ENCODE data around the gene LENG1.
A peak's percentile ranks its signal among the peaks of the same experiment; 100 is the strongest.
"Not testable (repeated sequence)": the region's sequence is repeated elsewhere in the genome, so short reads cannot be mapped to it uniquely, and the experiment has no call there.

Gene LENG1

DNA sequence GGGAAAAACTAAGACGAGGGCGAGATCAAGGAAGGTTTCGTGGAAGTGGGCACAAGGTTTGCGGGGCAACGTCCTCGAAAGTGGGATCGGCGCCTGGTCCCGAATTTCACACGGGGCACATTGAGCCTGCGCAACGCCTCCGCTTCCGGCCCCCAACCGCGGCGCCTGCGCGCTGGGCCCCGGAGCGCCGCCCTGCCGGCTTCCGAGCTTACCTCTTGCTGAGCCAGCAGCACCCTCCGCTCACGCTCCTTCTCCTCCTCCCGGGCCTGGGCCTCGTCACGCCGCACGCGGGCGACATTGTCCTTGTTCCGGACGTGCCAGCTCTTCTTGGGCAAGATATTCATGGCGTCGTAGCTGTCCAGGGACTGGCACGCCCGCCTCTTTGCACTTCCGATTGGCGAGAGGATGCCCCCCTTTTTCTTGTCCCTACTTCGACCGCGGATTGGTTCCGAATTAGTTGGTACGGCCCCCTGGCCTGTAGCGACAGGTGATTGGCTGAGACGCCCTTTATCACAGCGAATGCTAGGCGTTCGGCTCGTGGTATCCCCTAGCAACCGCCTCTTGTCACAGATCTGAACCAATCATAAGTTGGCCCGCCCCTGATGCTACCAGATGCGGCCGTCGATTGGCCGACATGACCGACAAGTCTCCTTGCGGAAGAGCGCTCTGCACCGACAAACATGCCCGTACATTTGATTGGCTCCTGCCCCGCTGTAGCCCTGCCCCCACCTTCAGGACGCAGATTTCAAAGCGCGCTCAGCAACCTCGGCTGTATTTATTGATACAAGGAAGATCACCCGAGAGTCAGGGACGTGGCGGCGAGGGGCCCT is at the start of gene LENG1:
LENG1 (minus strand) TSS at position 370 of the 830 bp plus-strand sequence; CDS start at position 344, 26 bp downstream.
- DNase-seq (ENCODE audit: low spot score) = peak; percentile 99
- FAIRE-seq = peak; percentile 95

DNA sequence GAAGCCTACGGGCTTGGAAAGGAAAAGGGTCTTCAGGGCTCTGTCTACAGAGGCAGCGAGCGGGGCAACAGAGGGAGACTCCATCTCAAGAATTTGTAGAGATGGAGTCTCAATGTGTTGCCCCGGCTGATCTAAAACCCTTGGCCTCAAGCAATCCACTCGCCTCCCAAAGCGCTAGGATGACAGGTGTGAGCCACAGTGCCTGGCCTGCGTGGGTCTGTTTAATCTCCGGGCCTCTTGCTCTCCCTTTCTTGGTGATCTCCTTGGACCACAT is 49.2 kb upstream of the LENG1 start:
- peak; percentile 8 for DNase-seq (ENCODE audit: low spot score)
- no peak for FAIRE-seq

DNA sequence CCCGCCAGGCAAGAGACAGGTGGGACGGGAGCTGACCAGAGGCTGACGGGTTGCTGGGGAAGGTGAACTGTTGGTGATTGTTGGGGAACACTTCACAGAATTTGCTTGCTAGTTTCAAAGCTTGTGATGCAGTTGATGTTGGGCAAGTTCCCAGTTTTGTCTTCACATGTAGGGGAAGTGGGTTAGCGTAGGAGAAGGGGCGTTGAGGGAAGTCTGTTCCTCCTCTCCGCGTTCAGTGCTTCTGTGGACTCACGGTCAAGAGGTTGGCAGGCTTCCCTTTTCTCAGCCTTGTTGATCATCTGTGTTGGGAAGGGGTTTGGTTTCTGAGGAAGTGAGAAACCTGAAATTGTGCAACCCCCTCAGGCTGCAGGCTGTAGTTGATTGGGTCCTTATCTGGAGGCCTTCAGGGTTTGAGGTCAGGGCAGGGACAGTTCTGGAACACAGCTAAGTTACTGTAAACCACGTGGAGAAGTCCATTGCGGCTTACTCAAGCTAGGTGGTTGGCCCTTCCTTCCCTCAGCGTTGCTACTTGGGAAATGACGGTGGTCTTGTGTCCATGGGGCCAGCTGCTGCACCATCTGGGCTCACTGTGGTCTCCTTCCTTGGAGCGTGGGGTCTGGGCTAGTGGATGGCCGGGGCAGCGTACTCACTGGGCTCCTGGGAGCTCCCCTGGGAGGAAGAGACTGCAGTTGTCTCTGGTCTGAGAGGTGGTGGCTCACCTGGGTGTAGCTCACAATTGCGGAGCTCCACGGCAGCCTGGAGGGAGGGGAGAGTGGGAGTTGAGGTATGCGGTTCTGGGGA is 48.7 kb upstream of the LENG1 start:
- peak; percentile 19 for DNase-seq (ENCODE audit: low spot score)
- FAIRE-seq = no peak

DNA sequence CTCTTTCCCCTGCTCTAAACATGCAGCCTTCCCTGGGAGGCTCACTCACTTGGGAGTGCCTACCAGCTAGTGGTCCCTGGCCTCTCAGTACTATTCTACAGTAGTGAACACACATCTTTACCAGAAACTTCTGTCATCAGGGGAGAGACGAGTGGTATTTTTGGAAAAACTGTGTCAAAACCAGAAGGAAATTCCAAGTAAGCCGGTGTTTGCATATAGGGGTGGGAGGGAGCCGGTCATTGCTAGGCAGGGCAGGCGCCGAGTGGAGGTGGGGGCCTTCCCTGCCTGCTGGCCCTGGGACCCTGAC is 48.1 kb upstream of the LENG1 start:
- no peak for DNase-seq (ENCODE audit: low spot score)
- no peak for FAIRE-seq

DNA sequence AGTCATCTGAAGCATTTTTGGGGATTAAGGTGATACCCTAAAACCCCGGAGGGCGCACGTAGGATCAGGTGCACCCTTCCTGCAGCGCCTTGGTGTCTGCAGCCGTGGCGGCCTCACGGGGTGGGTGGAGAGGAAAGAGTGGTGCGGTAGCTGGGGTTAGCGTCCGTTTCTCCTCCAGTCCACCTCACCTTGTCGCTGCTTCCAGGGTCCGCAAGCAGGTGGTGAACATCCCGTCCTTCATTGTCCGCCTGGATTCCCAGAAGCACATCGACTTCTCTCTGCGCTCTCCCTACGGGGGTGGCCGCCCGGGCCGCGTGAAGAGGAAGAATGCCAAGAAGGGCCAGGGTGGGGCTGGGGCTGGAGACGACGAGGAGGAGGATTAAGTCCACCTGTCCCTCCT is 47.7 kb upstream of the LENG1 start:
- DNase-seq (ENCODE audit: low spot score); FAIRE-seq: not testable (repeated sequence)

DNA sequence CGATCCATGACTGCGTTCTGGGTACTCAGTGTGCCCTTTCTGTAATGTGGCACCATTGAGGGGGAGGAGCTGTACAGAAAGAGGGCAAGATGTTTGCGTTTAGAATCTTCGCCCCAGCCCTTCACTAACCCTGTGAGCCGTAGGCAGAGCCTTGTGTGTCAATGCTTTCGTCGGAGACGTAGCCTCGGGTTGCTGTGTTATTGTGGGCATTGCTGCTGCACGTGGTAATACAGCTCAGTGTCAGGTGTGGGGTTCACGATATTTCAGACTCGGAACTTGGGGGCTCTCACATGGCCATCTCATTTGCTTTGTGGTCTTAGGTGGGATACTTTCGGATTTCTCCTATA is 47.3 kb upstream of the LENG1 start:
- FAIRE-seq = no peak
- no peak for DNase-seq (ENCODE audit: low spot score)

DNA sequence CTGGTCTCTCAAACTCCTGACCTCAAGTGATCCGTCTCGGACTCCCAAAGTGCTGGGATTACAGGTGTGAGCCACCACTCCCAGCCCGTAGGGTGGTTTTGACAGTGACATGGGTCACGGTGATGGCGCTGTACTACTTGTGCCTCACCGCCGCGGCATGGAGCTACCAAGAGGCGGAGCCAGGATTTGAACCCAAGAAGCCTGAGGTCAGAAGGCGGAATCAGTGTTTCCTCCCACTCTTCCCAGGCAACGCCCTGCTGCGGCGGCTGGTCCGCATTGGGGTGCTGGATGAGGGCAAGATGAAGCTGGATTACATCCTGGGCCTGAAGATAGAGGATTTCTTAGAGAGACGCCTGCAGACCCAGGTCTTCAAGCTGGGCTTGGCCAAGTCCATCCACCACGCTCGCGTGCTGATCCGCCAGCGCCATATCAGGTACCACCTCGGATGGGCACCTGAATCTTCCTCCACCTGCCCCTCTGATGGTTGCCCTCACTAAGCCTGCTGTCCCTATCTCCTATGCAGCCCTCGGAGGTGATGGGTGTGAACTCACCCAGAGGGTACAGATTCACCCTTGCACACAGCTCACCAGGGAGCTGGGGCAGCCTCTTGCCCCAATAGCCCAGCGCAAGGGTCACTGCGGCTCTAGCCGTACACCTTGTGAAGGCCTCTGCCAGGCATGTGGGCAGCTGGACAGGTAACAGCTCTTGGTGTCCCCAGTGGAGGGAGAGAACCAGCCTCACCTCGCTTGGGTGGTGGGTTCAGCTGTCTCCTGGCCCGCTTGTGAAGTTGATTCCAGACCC is 46.7 kb upstream of the LENG1 start:
- FAIRE-seq (no peak), DNase-seq (ENCODE audit: low spot score) (no peak)

DNA sequence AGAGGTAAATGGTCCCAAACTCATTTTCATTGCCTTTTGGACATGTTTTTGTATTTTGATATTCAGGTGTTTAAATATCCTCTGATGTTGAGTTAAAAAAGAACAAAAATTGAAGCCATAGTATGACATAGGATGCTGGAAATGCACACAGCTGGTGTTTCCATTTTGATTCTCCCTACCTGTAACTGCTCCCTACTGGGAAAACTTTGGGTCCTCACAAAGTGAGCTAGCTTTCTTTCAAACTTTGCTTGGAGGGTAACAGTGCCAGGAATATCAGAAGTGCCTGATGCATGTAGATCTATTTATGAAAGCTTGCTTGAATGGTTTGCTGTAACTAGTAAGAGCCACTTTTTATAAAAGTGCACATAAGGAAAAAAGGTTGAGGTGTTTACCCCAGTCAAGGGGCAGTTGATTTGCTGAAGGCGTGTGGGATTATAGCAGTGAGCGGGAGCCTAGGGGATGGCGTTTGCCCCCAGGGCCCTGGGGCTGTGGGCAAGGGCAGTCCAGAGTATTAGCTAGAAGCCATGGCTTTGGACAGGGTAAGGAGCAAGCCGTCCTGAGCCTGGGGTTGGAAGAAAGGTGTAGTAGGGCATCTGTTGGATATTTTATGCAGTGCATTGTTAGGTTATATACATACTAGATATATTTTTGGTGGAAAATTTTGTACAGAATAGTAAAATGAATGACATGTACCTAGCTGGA is 45.4 kb upstream of the LENG1 start:
- FAIRE-seq (no peak), DNase-seq (ENCODE audit: low spot score) (no peak)

DNA sequence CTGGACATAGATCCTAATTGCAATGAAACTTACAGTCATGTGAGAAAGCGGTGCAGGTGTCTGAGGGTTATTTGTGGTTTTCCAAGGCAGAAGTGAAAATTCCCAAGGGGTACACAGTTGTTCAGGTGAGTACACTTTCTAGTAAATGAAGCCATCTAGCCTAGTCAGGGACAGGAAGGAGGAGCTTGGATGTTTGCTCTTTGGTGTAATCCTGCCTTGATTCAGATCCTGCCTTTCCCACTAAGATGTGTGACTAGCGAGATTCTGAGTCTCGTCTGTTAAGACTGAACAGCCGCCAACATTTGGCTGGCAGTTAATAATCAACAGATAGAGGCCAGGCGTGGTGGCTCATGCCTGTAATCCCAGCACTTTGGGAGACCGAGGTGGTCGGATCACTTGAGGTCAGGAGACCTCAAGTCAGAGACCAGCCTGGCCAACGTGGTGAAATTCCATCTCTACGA is 43.7 kb upstream of the LENG1 start:
- FAIRE-seq = peak; percentile 93
- DNase-seq (ENCODE audit: low spot score) = peak; percentile 86

DNA sequence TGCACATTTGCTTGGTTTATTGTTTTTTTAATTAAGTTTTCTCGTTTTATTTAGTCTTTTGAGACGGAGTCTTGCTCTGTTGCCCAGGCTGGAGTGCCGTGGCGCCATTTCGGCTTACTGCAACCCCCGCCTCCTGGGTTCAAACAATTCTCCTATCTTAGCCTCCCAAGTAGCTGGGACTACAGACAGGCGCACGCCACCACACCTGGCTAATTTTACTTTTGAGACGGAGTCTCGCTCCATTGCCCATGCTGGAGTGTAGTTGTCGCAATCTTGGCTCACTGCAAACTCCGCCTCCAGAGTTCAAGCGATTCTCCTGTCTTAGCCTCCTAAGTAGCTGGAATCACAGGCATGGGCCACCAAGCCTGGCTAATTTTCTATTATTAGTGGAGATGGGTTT is 42.5 kb upstream of the LENG1 start:
- DNase-seq (ENCODE audit: low spot score) (peak; percentile 7), FAIRE-seq (no peak)

DNA sequence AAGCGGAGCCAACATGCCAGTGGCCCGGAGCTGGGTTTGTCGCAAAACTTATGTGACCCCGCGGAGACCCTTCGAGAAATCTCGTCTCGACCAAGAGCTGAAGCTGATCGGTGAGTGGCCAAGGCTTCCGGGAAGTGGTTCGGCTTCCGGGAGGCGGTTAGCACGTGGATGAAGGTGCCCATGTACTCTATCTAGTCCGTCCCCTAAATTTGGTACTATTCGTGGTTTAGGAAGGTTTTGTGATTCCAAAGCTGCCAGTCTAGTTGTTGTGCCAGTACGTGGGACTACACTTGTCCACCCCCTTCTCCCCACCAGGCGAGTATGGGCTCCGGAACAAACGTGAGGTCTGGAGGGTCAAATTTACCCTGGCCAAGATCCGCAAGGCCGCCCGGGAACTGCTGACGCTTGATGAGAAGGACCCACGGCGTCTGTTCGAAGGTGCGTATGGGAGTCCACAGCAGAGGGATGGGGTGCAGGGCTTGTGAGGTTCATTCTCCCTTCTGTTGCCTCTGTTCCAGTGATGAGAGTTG is 41.7 kb upstream of the LENG1 start:
- DNase-seq (ENCODE audit: low spot score) (no peak), FAIRE-seq (no peak)

DNA sequence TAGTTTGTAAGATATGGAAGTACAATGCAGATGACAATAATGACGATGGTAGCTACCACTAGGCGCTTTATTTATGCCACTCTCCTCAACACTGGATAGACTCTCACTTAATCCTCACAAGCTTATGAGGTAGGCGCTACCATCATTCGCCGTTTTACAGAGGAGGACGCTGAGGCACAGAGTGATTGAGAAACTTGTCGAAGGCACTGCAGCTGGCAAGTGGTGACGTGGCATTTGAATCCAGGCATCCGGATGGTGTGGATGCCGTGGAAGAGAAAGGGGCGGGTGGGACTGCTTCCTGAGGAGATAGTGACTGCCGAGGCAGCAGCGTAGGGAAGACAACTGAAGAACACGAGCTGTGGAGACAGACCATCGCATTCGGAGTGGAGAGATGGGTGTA is 39.9 kb upstream of the LENG1 start:
- FAIRE-seq = no peak
- no peak for DNase-seq (ENCODE audit: low spot score)

DNA sequence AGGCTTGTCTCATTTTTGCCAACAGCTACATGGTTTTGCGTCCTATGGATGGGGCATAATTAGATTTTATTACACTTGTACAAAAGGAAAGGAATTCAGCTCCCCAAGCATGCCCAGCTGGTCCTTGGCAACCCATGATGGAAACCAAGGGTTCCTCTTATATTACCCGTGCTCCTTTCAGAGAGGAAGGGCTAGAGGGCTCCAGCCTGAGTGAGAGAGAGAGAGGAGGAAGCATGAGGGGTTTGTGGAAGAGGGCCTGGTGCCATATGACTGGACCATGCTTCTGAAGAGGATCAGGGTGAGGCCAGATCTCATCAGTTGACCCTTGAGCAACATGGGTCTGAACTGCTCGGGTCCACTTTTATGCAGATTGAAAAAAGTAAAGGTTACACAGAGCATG is 37.6 kb upstream of the LENG1 start:
- DNase-seq (ENCODE audit: low spot score) (no peak), FAIRE-seq (no peak)

DNA sequence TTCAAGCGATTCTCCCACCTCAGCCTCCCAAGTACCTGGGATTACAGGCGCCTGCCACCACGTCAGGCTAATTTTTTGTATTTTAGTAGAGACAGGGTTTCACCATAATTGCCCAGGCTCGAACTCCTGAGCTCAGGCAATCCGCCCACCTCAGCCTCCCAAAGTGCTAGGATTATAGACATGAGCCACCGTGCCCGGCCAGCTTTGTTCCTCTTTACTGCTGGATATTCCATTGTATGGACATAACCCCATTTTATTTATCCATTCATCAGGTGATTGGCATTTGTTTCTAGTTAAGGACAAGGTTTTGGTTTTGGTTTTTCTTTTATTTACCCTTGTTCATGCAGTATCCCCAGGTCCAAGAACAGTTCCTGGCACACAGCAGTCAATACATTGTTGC is 37.0 kb upstream of the LENG1 start:
- FAIRE-seq = no peak
- DNase-seq (ENCODE audit: low spot score) = no peak

DNA sequence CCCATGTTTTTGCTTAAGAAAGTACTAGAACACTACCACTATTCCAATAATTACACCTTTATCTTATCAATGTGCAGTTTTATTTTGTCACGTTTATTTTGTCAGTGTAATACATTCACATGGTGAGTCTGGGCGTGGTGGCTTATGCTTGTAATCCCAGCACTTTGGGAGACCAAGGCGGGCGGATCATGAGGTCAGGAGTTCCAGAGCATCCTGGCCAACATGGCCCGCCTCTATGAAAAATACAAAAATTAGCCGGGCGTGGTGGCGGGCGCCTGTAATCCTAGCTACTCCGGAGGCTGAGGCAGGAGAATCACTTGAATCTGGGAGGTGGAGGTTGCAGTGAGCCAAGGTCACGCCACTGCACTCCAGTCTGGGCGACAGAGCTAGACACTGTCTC is 34.9 kb upstream of the LENG1 start:
- FAIRE-seq; DNase-seq (ENCODE audit: low spot score): not testable (repeated sequence)

DNA sequence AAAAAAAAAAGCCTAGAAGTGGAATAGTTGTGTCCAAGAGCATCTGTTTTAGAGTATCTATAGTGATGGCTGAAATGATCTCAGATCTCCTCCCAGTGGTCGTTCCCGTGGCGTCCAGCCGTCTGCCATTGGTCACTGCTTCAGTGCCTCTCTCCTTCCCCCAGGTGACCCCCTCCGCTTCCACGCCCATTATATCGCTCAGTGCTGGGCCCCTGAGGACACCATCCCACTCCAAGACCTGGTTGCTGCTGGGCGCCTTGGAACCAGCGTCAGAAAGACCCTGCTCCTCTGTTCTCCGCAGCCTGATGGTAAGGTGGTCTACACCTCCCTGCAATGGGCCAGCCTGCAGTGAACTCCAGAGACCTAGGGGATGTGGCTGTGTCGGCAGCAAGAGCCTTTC is 33.5 kb upstream of the LENG1 start:
- DNase-seq (ENCODE audit: low spot score) = no peak

DNA sequence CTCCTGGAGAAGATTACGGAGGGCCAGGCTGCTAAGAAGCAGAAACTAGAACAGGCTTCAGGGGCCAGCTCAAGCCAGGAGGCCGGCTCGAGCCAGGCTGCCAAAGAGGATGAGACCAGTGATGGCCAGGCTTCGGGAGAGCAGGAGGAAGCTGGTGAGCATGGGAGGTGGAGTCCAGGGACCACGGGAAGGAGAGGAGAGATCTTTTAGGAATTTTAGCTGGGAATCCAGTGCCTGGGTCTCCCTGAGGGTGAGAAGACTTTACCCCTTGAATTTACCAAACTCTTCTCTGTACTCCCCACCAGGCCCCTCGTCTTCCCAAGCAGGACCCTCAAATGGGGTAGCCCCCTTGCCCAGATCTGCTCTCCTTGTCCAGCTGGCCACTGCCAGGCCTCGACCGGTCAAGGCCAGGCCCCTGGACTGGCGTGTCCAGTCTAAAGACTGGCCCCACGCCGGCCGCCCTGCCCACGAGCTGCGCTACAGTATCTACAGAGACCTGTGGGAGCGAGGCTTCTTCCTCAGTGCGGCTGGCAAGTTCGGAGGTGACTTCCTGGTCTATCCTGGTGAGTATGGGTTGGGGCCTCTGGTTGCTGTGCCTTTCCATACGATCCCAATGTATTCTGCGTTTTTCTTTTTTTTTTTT is 32.4 kb upstream of the LENG1 start:
- FAIRE-seq (no peak), DNase-seq (ENCODE audit: low spot score) (no peak)

More for the DNA sequence above, 33.5 kb upstream of the LENG1 start:
- no peak for FAIRE-seq

DNA sequence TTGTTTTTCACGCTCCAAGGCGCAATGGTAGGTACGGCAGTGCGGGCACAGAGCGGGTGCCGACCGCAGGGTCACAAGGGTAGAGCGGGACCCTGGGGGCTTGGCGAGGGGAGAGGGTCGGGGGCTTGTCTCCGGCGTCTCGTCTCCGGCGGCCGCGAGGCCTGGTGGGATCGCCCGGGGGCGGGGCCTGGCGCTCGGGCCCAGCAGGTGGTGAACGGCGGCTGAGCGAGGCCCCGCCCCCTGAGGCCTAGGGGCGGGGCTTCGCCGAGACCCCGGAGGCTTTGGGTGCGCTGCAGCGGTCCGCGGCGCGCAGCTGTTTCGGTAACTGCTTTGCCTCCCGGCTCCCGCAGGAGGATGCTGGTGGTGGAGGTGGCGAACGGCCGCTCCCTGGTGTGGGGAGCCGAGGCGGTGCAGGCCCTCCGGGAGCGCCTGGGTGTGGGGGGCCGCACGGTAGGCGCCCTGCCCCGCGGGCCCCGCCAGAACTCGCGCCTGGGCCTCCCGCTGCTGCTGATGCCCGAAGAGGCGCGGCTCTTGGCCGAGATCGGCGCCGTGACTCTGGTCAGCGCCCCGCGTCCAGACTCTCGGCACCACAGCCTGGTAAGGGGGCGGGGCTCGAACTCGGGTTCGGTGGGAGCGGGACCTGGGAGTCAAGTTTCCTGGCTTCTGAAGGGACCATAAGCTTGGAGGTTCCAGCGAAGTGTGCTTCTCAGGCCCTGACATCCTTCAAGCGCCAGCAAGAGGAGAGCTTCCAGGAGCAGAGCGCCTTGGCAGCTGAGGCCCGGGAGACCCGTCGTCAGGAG is 31.7 kb upstream of the LENG1 start, which contains the start of gene TSEN34:
TSEN34 (plus strand) TSS at position 298 of the 800 bp plus-strand sequence; CDS start at position 355, 57 bp downstream.
- peak; percentile 58 for DNase-seq (ENCODE audit: low spot score)
- FAIRE-seq = no peak

DNA sequence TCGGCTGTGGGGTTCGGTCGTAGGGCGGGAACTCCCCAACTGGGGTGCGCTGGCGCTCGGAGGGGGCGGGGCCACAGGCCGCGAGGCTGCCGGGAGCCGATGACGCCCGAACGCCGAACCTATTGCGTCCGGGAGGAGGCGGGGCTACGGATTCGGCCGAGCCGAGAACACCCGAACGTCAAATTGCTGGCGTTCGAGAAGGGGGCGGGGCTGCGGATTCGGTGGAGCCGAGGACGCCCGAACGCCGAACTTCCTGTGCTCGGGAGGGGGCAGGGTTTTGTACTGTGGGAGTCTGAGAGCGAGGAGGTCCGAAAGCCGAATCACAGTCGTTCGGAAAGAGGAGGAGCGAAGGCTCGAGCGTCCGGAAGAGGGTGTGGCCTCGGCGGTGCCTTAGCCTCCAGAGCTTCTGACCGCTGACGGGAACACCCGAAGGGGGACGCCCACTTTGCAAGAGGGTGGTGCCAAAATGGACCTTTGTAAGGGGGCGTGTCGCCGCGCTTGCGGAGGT is 31.0 kb upstream of the LENG1 start:
- DNase-seq (ENCODE audit: low spot score) (peak; percentile 97), FAIRE-seq (peak; percentile 92)

All from RCC 7860 (cell line).